Neuronal stem cell (in vitro differentiated cells): ENCODE measurements around the gene OAS3. TPM values are rescaled to one million over a fixed set of nuclear protein-coding genes. Genes with fewer than 3 reads are reported as not detected.

Experiments used
- DNase-seq: peaks from one replicate; pipeline ENCODE4 v3.0.0-alpha.2; 2013; ENCODE audit warnings: low spot score
- H2AFZ ChIP-seq: one replicate; pipeline ENCODE4 v1.6.1; 2013; ENCODE audit warnings: mild to moderate bottlenecking, low read length, inconsistent platforms
- H2AK5ac ChIP-seq: 2 replicates; pipeline ENCODE4 v1.6.1; 2013; ENCODE audit warnings: low read depth, mild to moderate bottlenecking, inconsistent platforms, low read length, moderate library complexity, mixed read lengths
- H2BK120ac ChIP-seq: 2 replicates; pipeline ENCODE4 v1.6.1; 2013; ENCODE audit warnings: low read depth, mild to moderate bottlenecking, inconsistent platforms, low read length, moderate library complexity, mixed read lengths
- H2BK12ac ChIP-seq: one replicate; pipeline ENCODE4 v1.6.1; 2013; ENCODE audit warnings: low read length, inconsistent platforms
- H2BK15ac ChIP-seq: 2 replicates; pipeline ENCODE4 v1.6.1; 2013; ENCODE audit warnings: mild to moderate bottlenecking, low read length, inconsistent platforms, mixed read lengths
- H2BK5ac ChIP-seq: one replicate; pipeline ENCODE4 v1.6.1; 2013; ENCODE audit warnings: inconsistent platforms, mild to moderate bottlenecking, low read length, moderate library complexity
- H3K14ac ChIP-seq: one replicate; pipeline ENCODE4 v1.6.1; 2013; ENCODE audit warnings: low read length, inconsistent platforms
- H3K18ac ChIP-seq: 2 replicates; pipeline ENCODE4 v1.6.1; 2013; ENCODE audit warnings: low read length, inconsistent platforms
- H3K23ac ChIP-seq: 2 replicates; pipeline ENCODE4 v1.6.1; 2013; ENCODE audit warnings: low read depth, mild to moderate bottlenecking, mixed read lengths, low read length, inconsistent platforms; ENCODE audit not compliant: poor library complexity
- H3K27ac ChIP-seq: replicated peaks from 3 replicates; pipeline ENCODE4 v1.5.1; 2013; ENCODE audit warnings: low read length, inconsistent platforms
- H3K27me3 ChIP-seq, 3 experiments: 2 replicates each; pipeline ENCODE4 v1.6.1; 2013; ENCODE audit warnings: low read length in 3 of 3, mild to moderate bottlenecking in 2 of 3, inconsistent platforms in 1 of 3, low read depth in 1 of 3, mixed read lengths in 1 of 3, moderate library complexity in 1 of 3; ENCODE audit not compliant: control insufficient read depth in 3 of 3, insufficient read depth in 3 of 3
- H3K36me3 ChIP-seq, 2 donors: replicated peaks in 1 of 2; 2 replicates each; pipeline ENCODE4 v1.6.1; 2013; ENCODE audit warnings: low read length in 2 of 2; ENCODE audit not compliant: control insufficient read depth in 2 of 2, insufficient read depth in 2 of 2
- H3K4ac ChIP-seq: 2 replicates; pipeline ENCODE4 v1.6.1; 2013; ENCODE audit warnings: inconsistent platforms, mild to moderate bottlenecking, low read length, moderate library complexity
- H3K4me1 ChIP-seq, 2 donors: 1 replicate in 1 of 2; 2 replicates in 1 of 2; pipeline ENCODE4 v1.6.1; 2013; ENCODE audit warnings: low read length in 2 of 2, low read depth in 1 of 2; ENCODE audit not compliant: control insufficient read depth in 2 of 2, insufficient read depth in 1 of 2
- H3K4me2 ChIP-seq: one replicate; pipeline ENCODE4 v1.6.1; 2013; ENCODE audit warnings: mild to moderate bottlenecking, low read length, inconsistent platforms; ENCODE audit not compliant: insufficient read depth, poor library complexity, severe bottlenecking
- H3K4me3 ChIP-seq, 2 donors: 2 replicates each; pipeline ENCODE4 v1.5.1; 2013; ENCODE audit warnings: low read length in 2 of 2, mild to moderate bottlenecking in 2 of 2, inconsistent platforms in 1 of 2, moderate library complexity in 1 of 2
- H3K79me1 ChIP-seq: one replicate; pipeline ENCODE4 v1.6.1; 2013; ENCODE audit warnings: low read depth, mild to moderate bottlenecking, inconsistent platforms, low read length, moderate library complexity
- H3K9ac ChIP-seq: one replicate; pipeline ENCODE4 v1.6.1; 2013; ENCODE audit warnings: mild to moderate bottlenecking, low read depth, low read length, inconsistent platforms; ENCODE audit not compliant: poor library complexity
- H3K9me3 ChIP-seq, 2 donors: replicated peaks in 1 of 2; 2 replicates each; pipeline versions ENCODE3 to v1.6.1; 2013; ENCODE audit warnings: low read length in 2 of 2, mild to moderate bottlenecking in 2 of 2, inconsistent platforms in 1 of 2, low read depth in 1 of 2, mixed read lengths in 1 of 2, moderate library complexity in 1 of 2; ENCODE audit not compliant: control insufficient read depth in 2 of 2, insufficient read depth in 1 of 2
- H4K8ac ChIP-seq: one replicate; pipeline ENCODE4 v1.6.1; 2013; ENCODE audit warnings: low read depth, mild to moderate bottlenecking, inconsistent platforms, low read length, moderate library complexity
- H4K91ac ChIP-seq: one replicate; pipeline ENCODE4 v1.6.1; 2013; ENCODE audit warnings: low read length, low read depth, mild to moderate bottlenecking, inconsistent platforms; ENCODE audit not compliant: poor library complexity
- WGBS, 2 donors: extraction: QIAGEN DNeasy Blood & Tissue Kit; methylation state at CpG; one replicate each; pipeline ENCODE4 v1.1.7; 2013; ENCODE audit warnings: missing lambda C conversion rate in 2 of 2, mixed read lengths in 1 of 2; ENCODE audit not compliant: insufficient read length in 2 of 2, insufficient replicate concordance in 1 of 2; ENCODE audit errors: extremely low coverage in 2 of 2; 5-methylcytosine and 5-hydroxymethylcytosine counted together
- polyA plus RNA-seq, 2 experiments: library from polyadenylated mRNA; stranded (reverse); fragments of 200-250 nt; gene quantifications; one replicate each; pipeline ENCODE4 v1.2.3, GENCODE V29; 2013

The OAS3 gene
- 0.01 TPM for polyA plus RNA-seq (2013, experiment 1 of 2)
- 0.03 TPM for polyA plus RNA-seq (2013, experiment 2 of 2)

GRCh38 chr12:112937741-112938719 lies at the start of gene OAS3:
Gene OAS3 (plus strand): TSS chr12:112938474. CDS start chr12:112938531, 57 bp downstream.
- Histone ChIP-seq H4K91ac (no peak within 1 kb of the TSS), H2AFZ (peak within 1 kb of the TSS; percentile 91), H3K9me3 (no peaks in the 10 kb centered on the region), H3K36me3 (no peaks in the 10 kb centered on the region), H3K4me3 (peak within 1 kb of the TSS; percentile 11 to 40), H3K14ac (no peak within 1 kb of the TSS), H3K27ac (no peak within 1 kb of the TSS), H2BK12ac (no peak within 1 kb of the TSS), H4K8ac (no peak within 1 kb of the TSS), H2BK120ac (no peak within 1 kb of the TSS), H3K4me1 (peaks cover 0 to 7% of the 10 kb centered on the region in 2 donors), H3K23ac (no peak within 1 kb of the TSS), H2AK5ac (no peak within 1 kb of the TSS), H3K27me3 (peaks cover 0 to 26% (median 22%) of the 10 kb centered on the region in 3 experiments), H3K4me2 (peak within 1 kb of the TSS; percentile 51), H3K9ac (peak within 1 kb of the TSS; percentile 78), H2BK15ac (no peak within 1 kb of the TSS), H3K4ac (no peak within 1 kb of the TSS), H3K18ac (peak within 1 kb of the TSS; percentile 16), H3K79me1 (no peaks in the 10 kb centered on the region), H2BK5ac (no peak within 1 kb of the TSS)
- DNase-seq, result no peak
- no CpG with 5 or more reads among the region's 50 CpGs for WGBS, 2 donors

- Histone ChIP-seq H2AK5ac (no peak overlapping the region), H3K23ac (no peak overlapping the region), H3K14ac (no peak overlapping the region), H3K4me2 (no peak overlapping the region), H2AFZ (no peak overlapping the region), H3K4me1 (no peaks in the 10 kb centered on the region), H2BK15ac (no peak overlapping the region), H3K4me3 (no peak overlapping the region), H3K4ac (no peak overlapping the region), H3K18ac (no peak overlapping the region), H3K27me3 (no peaks in the 10 kb centered on the region), H3K79me1 (no peaks in the 10 kb centered on the region), H2BK12ac (no peak overlapping the region), H4K8ac (no peak overlapping the region), H2BK5ac (no peak overlapping the region), H3K36me3 (no peaks in the 10 kb centered on the region), H3K27ac (no peak overlapping the region), H3K9ac (no peak overlapping the region), H4K91ac (no peak overlapping the region), H2BK120ac (no peak overlapping the region), H3K9me3 (peaks cover 0 to under 1% of the 10 kb centered on the region in 2 donors)
- no peak for DNase-seq
- no CpG with 5 or more reads among the region's 6 CpGs for WGBS, 2 donors
Observed at GRCh38 chr12:112891093-112892024, 46.9 kb upstream of the OAS3 start.

DNA sequence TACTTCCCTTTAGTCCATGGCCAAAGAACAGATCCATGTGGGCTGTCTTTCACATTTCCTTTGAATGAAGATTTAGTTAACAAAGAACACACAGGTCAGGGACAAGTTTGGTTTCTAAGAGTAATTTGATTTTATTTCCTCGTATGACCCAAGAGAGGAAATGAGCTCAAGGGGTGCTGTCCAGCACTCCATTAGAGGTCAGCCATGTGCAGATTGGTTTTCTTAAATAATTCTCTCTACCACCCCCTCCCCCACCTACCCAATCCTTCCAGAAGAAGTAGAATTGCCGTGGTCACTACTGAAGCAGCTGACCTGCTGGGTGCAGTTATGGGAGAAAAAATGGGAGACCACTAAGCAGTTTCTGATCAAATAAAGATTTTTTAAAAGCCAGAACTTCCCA lies 45.4 kb upstream of the OAS3 start:
- no CpG with 5 or more reads among the region's 2 CpGs for WGBS, 2 donors
- H4K91ac ChIP-seq, result no peak overlapping the region
- DNase-seq, result no peak

DNA sequence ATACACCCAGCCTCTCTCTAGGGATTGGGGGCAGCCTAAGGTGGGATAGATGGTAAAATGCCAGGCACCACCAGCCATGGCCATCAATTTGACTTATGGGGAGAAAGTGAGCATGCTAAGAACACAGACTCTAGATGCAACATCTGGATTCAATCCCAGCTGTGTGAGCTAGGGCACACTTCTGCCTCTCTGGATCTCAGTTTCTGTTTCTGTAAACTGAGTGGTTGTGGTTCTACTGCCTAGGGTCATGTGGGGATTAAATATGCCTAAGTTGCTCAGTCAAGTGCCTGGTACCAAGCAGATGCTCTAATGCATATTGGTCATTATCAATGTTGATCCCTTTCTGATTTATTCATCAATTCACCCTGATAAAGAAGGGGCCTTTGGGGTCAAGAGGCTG lies 44.1 kb upstream of the OAS3 start:
- Histone ChIP-seq H3K9me3 (no peaks in the 10 kb centered on the region), H2BK5ac (no peak overlapping the region), H3K4ac (no peak overlapping the region), H2AK5ac (no peak overlapping the region), H4K91ac (no peak overlapping the region), H3K18ac (no peak overlapping the region), H2AFZ (no peak overlapping the region), H3K79me1 (no peaks in the 10 kb centered on the region), H2BK12ac (no peak overlapping the region), H3K14ac (no peak overlapping the region), H3K36me3 (no peaks in the 10 kb centered on the region), H2BK15ac (no peak overlapping the region), H3K9ac (no peak overlapping the region), H3K27ac (no peak overlapping the region), H3K4me3 (no peak overlapping the region), H3K27me3 (no peaks in the 10 kb centered on the region), H3K23ac (no peak overlapping the region), H2BK120ac (no peak overlapping the region), H3K4me2 (no peak overlapping the region), H3K4me1 (no peaks in the 10 kb centered on the region), H4K8ac (no peak overlapping the region)
- no peak for DNase-seq

More for the DNA sequence above, 45.4 kb upstream of the OAS3 start:
- Histone ChIP-seq H3K9me3 (no peaks in the 10 kb centered on the region), H3K27ac (no peak overlapping the region), H3K18ac (no peak overlapping the region), H2BK12ac (no peak overlapping the region), H4K8ac (no peak overlapping the region), H2BK5ac (no peak overlapping the region), H3K4me1 (no peaks in the 10 kb centered on the region), H2AK5ac (no peak overlapping the region), H3K4me2 (no peak overlapping the region), H3K79me1 (no peaks in the 10 kb centered on the region), H2AFZ (no peak overlapping the region), H3K36me3 (no peaks in the 10 kb centered on the region), H3K27me3 (no peaks in the 10 kb centered on the region), H2BK120ac (no peak overlapping the region), H3K23ac (no peak overlapping the region), H2BK15ac (no peak overlapping the region), H3K9ac (no peak overlapping the region), H3K4me3 (no peak overlapping the region), H3K14ac (no peak overlapping the region), H3K4ac (no peak overlapping the region)
